Activated CD4-positive, alpha-beta T cell treated with anti-CD3 and anti-CD28 coated beads, Interleukin-2, Interleukin-4, amounts not matched to agents 100 ng/mL and 50 ng/mL, durations not matched to agents 16 hours and 8 hours (primary cell): Measurements from ENCODE around the gene FHIT.

ENCODE experiments used
- DNase-seq: peaks from one replicate; pipeline ENCODE4 v3.0.0-alpha.2; 2020; ENCODE audit warnings: low spot score

The FHIT gene

GRCh38 chr3:60402931-60403330 lies 848.3 kb downstream of the FHIT start:
- DNase-seq: no peak

GRCh38 chr3:60399861-60400845 lies 851.1 kb downstream of the FHIT start:
- no peak for DNase-seq

GRCh38 chr3:60399292-60399691 lies 852.0 kb downstream of the FHIT start:
- no peak for DNase-seq

GRCh38 chr3:60395173-60395762 lies 856.0 kb downstream of the FHIT start:
- no peak for DNase-seq

- DNase-seq: no peak
Measured at GRCh38 chr3:60393946-60394345, 857.3 kb downstream of the FHIT start.

GRCh38 chr3:60392501-60392900 lies 858.8 kb downstream of the FHIT start:
- DNase-seq: no peak

- no peak for DNase-seq
Measured at GRCh38 chr3:60391292-60391691, 860.0 kb downstream of the FHIT start.

- no peak for DNase-seq
Measured at GRCh38 chr3:60388731-60389130, 862.5 kb downstream of the FHIT start.

GRCh38 chr3:60386306-60386705 lies 864.9 kb downstream of the FHIT start:
- DNase-seq: no peak

- no peak for DNase-seq
Measured at GRCh38 chr3:60384341-60384740, 866.9 kb downstream of the FHIT start.

- DNase-seq: no peak
Measured at GRCh38 chr3:60383345-60383744, 867.9 kb downstream of the FHIT start.

- DNase-seq: no peak
Measured at GRCh38 chr3:60366486-60366885, 884.8 kb downstream of the FHIT start.

- DNase-seq: peak; percentile 19
Measured at GRCh38 chr3:60365360-60365759, 885.9 kb downstream of the FHIT start.

- DNase-seq: no peak
Measured at GRCh38 chr3:60364475-60364874, 886.8 kb downstream of the FHIT start.

- DNase-seq: peak; percentile 16
Measured at GRCh38 chr3:60363817-60364216, 887.4 kb downstream of the FHIT start.

- DNase-seq: no peak
Measured at GRCh38 chr3:60355825-60356224, 895.4 kb downstream of the FHIT start.

GRCh38 chr3:60351481-60351880 lies 899.8 kb downstream of the FHIT start:
- no peak for DNase-seq

GRCh38 chr3:60344340-60344739 lies 906.9 kb downstream of the FHIT start:
- no peak for DNase-seq

GRCh38 chr3:60343831-60344230 lies 907.4 kb downstream of the FHIT start:
- DNase-seq: no peak

GRCh38 chr3:60339304-60339703 lies 911.9 kb downstream of the FHIT start:
- no peak for DNase-seq

GRCh38 chr3:60337421-60337820 lies 913.8 kb downstream of the FHIT start:
- no peak for DNase-seq

- no peak for DNase-seq
Measured at GRCh38 chr3:60336061-60336460, 915.2 kb downstream of the FHIT start.

GRCh38 chr3:60333710-60334109 lies 917.5 kb downstream of the FHIT start:
- DNase-seq: no peak
